ENCODE measurements around the gene DLGAP3.

GRCh38 chr1:34975338-34975737 is 45.9 kb upstream of the DLGAP3 start:
- no peak for TF ChIP-seq CTCF (IDR thresholded peaks at IDR 0.05)
- no peak for TF ChIP-seq POLR2A (IDR thresholded peaks at IDR 0.05; ENCODE audit: low read depth)
- no peak for TF ChIP-seq EP300 (IDR thresholded peaks at IDR 0.05)
- TF ChIP-seq POLR2AphosphoS5 (IDR thresholded peaks at IDR 0.05) = no peak

Data from esophagus muscularis mucosa (tissue), 4 donors.